Spleen (tissue), 11 donors: Measurements from ENCODE around the gene OTOG. TPM values are rescaled to one million over a fixed set of nuclear protein-coding genes. Genes with fewer than 3 reads are reported as not detected.

Source experiments
- DNase-seq: peaks from one replicate; pipeline ENCODE4 v3.0.0-alpha.2; 2020
- H3K27ac ChIP-seq, 8 donors: fragments of 200-600 bp; sonication (generic) in 7 of 8; 1 replicate in 4 of 8; 2 replicates in 4 of 8; pipeline versions ENCODE4 v1.5.0 to v1.8.0; 2016 to 2021; ENCODE audit warnings: inconsistent platforms in 4 of 8, mild to moderate bottlenecking in 4 of 8, moderate library complexity in 1 of 8
- H3K27me3 ChIP-seq, 7 donors: fragments of 200-600 bp; sonication (generic) in 6 of 7; replicated peaks in 1 of 7; 1 replicate in 4 of 7; 2 replicates in 3 of 7; pipeline versions ENCODE4 v1.5.0 to v1.8.0; 2016 to 2021; ENCODE audit warnings: inconsistent platforms in 3 of 7, mild to moderate bottlenecking in 1 of 7
- H3K36me3 ChIP-seq, 6 donors: fragments of 200-600 bp; sonication (generic) in 5 of 6; 1 replicate in 4 of 6; 2 replicates in 2 of 6; pipeline versions ENCODE4 v1.5.0 to v1.8.0; 2016 to 2021; ENCODE audit warnings: inconsistent platforms in 2 of 6
- H3K4me1 ChIP-seq, 6 donors: fragments of 200-600 bp; sonication (generic) in 5 of 6; 1 replicate in 3 of 6; 2 replicates in 3 of 6; pipeline versions ENCODE4 v1.5.0 to v1.8.0; 2016 to 2021; ENCODE audit warnings: inconsistent platforms in 3 of 6
- H3K4me3 ChIP-seq, 8 donors: fragments of 200-600 bp; sonication (generic) in 7 of 8; 1 replicate in 4 of 8; 2 replicates in 4 of 8; pipeline versions ENCODE4 v1.5.0 to v1.8.0; 2016 to 2021; ENCODE audit warnings: inconsistent platforms in 4 of 8, mild to moderate bottlenecking in 4 of 8, moderate library complexity in 2 of 8
- H3K9me3 ChIP-seq, 8 donors: fragments of 200-600 bp; sonication (generic) in 7 of 8; 1 replicate in 4 of 8; 2 replicates in 4 of 8; pipeline versions ENCODE4 v1.5.0 to v1.8.0; 2016 to 2021; ENCODE audit warnings: inconsistent platforms in 4 of 8
- POLR2A ChIP-seq, 3 donors: fragments of 450-650 bp; IDR thresholded peaks; one replicate each; pipeline ENCODE4 v1.5.1; 2017; ENCODE audit warnings: antibody characterized with exemption in 3 of 3, mild to moderate bottlenecking in 1 of 3
- POLR2AphosphoS5 ChIP-seq, 3 donors: sonication (generic); formaldehyde crosslinking; IDR thresholded peaks; one replicate each; pipeline ENCODE4 v1.5.1; 2017; ENCODE audit warnings: antibody characterized with exemption in 3 of 3
- WGBS, 5 donors: extraction: QIAGEN DNeasy Blood & Tissue Kit in 3 of 5; methylation state at CpG; one replicate each; pipeline versions ENCODE4 v1.1.5 to v1.1.7; 2013 to 2018; 5-methylcytosine and 5-hydroxymethylcytosine counted together
- intact Hi-C: fragments of 100-400 bp; cut with DNase I; formaldehyde crosslinking; loops from one replicate; pipeline ENCODE4 v1.15.0; 2023; ENCODE audit warnings: low total_unique reads
- polyA plus RNA-seq, 3 donors: library from polyadenylated mRNA; stranded (reverse); fragments of 200-250 nt; gene quantifications; one replicate each; pipeline ENCODE4 v1.2.1, GENCODE V29; 2013
- total RNA-seq, 7 donors: library from RNA; depleted of rRNA in 3 of 7; stranded (reverse); fragments of >200 nt in 3 of 7; fragmentation: NEBNext Ultra II Directional in 4 of 7; extraction: Animal tissue kit (Norgen Biotek cat#: 25700) in 4 of 7; gene quantifications; one replicate each; pipeline versions ENCODE4 v1.1.0 to v1.2.1, GENCODE V29; 2016 to 2021
- TF ChIP-seq, protein P1 (sequence below), 11 experiments: fragments of 200-600 bp in 7 of 11; fragments of 450-650 bp in 4 of 11; sonication (generic) in 4 of 11; IDR thresholded peaks in 8 of 11; conservative IDR thresholded peaks in 3 of 11; 1 replicate in 7 of 11; 2 replicates in 4 of 11; pipeline versions ENCODE4 v1.4.0 to v1.8.0; 2016 to 2021; ENCODE audit warnings: antibody characterized with exemption in 11 of 11, inconsistent platforms in 4 of 11, mild to moderate bottlenecking in 1 of 11
- donor health status: healthy with polysubstance abuse.
- donor health status: DM: no; HTN: no; CAD: no; lungs with moderate emphysema.
- donor health status: DM: no; HTN: no; CAD: no.
- donor health status: Bipolar disorder and iron deficiency.
- donor health status: healthy.
- donor health status: DM: no; HTN: no; CAD: no.
- donor health status: DM: yes; HTN: yes; CAD: no.

The OTOG gene
- total and polyA plus RNA-seq, 10 donors, result not detected

DNA sequence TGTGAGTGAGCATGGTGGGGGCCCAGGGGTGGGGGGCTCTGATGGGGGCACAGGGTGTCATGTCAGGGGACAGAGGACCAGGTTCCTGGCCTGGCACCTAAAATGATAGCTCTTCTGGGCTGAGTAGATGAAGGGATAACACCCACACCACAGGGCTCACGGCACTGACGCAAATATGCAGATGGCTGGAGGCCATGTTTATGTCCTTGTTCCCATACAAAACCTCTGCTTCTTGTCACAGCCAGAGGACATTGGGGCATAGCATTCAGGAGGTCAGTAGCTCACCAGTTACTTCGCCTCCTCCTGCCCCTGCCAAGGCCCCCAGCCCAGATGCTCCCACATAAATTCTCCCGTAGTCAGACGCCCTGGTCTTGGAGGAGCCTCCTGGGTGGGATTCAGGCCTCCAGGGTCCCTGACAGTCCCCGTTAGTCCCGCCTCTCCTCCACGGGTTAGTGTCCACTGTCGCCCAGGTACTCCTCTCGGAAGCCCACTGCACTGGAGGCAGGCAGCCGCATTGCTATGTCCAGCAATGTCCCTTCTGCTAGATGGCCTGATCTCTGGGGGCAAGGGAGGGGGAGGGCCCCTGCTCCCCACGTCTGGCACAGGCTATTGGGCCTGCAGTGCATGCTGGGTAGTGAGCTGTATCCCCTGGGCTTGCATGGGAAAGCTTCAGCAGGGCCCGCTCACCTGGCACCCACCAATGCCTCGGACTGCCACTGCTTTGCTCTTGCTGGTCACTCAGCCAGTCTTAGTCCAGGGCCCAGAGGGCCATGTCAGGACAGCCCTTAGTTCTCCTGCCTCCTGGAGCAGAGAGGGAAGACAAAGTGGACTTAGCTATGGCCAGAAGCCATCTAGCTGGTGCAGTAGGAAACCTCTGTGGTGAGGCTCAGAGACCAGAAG is 96.7 kb downstream of the OTOG start:
- no peaks in the 10 kb centered on the region for H3K36me3 ChIP-seq
- 80 to 85% (median 83%) methylated on average over 6 to 14 of the region's 14 CpGs for WGBS, 5 donors
- intact Hi-C loops, result no loop called here
- no peaks in the 10 kb centered on the region for H3K4me1 ChIP-seq
- TF ChIP-seq POLR2AphosphoS5 (IDR thresholded peaks at IDR 0.05), result no peak
- TF ChIP-seq POLR2A (IDR thresholded peaks at IDR 0.05), result no peak
- TF ChIP-seq, protein P1, sequence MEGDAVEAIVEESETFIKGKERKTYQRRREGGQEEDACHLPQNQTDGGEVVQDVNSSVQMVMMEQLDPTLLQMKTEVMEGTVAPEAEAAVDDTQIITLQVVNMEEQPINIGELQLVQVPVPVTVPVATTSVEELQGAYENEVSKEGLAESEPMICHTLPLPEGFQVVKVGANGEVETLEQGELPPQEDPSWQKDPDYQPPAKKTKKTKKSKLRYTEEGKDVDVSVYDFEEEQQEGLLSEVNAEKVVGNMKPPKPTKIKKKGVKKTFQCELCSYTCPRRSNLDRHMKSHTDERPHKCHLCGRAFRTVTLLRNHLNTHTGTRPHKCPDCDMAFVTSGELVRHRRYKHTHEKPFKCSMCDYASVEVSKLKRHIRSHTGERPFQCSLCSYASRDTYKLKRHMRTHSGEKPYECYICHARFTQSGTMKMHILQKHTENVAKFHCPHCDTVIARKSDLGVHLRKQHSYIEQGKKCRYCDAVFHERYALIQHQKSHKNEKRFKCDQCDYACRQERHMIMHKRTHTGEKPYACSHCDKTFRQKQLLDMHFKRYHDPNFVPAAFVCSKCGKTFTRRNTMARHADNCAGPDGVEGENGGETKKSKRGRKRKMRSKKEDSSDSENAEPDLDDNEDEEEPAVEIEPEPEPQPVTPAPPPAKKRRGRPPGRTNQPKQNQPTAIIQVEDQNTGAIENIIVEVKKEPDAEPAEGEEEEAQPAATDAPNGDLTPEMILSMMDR (IDR thresholded peaks at IDR 0.05 in 8 of 11, conservative IDR thresholded peaks at IDR 0.05 in 3 of 11), result no peak
- H3K9me3 ChIP-seq, result peaks cover 0 to 16% (median 0%) of the 10 kb centered on the region in 8 donors
- H3K27me3 ChIP-seq, result peaks cover 0 to 10% (median 0%) of the 10 kb centered on the region in 7 donors
- H3K27ac ChIP-seq, result no peak overlapping the region
- no peak overlapping the region for H3K4me3 ChIP-seq
- no peak for DNase-seq

DNA sequence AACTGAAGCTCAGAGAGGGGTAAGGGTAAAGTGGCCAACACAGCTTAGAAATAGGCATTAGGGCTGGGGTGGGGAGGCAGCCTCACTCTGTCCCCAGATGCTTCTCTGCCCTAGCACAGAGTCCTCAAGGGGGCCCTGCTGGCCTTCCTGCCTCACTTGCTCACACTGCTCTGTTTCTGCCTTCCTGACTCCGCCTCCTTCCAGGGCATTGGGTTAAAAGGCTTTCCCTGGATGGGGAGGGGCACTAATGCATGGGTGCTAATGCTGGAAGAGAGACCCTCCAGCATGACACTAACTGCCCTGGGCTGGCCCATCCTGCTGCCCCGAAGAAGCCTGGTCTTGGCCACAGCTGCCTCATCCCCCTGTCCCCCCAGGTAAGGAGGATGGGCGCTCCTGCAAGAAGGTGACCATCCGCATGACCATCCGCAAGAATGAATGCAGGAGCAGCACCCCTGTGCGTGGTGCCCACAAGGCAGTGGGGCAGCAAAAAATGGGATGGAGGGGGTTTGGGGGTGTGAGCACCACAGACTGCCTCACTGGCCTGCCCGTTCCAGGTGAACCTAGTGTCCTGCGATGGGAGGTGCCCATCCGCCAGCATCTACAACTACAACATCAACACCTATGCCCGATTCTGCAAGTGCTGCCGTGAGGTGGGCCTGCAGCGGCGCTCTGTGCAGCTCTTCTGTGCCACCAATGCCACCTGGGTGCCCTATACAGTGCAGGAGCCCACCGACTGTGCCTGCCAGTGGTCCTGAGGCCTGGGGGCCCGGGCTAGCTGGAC is 98.3 kb downstream of the OTOG start:
- H3K4me1 ChIP-seq, result no peaks in the 10 kb centered on the region
- no peak for DNase-seq
- H3K4me3 ChIP-seq, result no peak overlapping the region
- WGBS, 5 donors, result 71 to 93% (median 85%) methylated on average over 4 to 15 of the region's 15 CpGs
- peaks cover 0 to 22% (median 0%) of the 10 kb centered on the region in 7 donors for H3K27me3 ChIP-seq
- H3K36me3 ChIP-seq, result no peaks in the 10 kb centered on the region
- TF ChIP-seq POLR2A (IDR thresholded peaks at IDR 0.05) (no peak), POLR2AphosphoS5 (IDR thresholded peaks at IDR 0.05) (no peak)
- TF ChIP-seq, protein P1 (IDR thresholded peaks at IDR 0.05 in 8 of 11, conservative IDR thresholded peaks at IDR 0.05 in 3 of 11), result no peak
- H3K9me3 ChIP-seq, result peaks cover 0 to 18% (median 0%) of the 10 kb centered on the region in 8 donors
- intact Hi-C loops, result no loop called here
- no peak overlapping the region for H3K27ac ChIP-seq

DNA sequence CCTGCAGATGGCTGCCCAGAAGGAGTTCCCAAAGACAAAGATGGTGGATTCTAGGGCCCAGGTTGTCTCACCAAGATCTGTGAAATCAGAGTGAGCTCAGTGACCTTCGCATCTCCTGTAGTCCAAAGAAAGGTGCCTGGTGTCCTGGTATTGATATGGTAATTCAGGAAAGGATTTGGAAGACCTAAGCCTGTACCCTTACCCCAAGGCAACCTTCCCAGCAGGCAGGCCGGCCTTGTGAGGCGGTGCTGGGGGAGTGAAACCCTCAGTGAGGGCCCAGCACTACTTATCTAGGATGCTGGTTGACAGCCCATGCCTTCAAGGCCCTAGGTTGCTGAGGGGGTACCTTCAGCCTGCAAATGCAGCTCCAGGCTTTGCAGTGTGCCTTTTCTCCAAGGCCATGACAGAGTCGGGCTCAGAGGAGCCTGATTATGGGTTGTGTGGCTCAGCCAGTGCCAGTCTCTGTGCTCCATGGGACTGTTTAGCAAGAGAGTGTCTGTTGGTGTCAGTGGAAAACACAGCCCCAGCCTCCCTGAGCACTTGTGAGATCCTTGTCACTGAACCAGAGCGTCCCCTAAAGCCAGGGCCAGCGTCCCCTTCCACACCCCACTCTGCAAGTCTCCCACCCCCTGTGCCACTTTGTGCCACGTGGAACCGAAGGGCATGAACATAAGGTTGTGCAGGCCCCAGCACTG is 99.5 kb downstream of the OTOG start:
- intact Hi-C loops, result no loop called here
- peaks cover 0 to 30% (median 0%) of the 10 kb centered on the region in 7 donors for H3K27me3 ChIP-seq
- WGBS, 5 donors, result 63 to 79% (median 70%) methylated on average over 4 to 8 of the region's 8 CpGs
- no peaks in the 10 kb centered on the region for H3K4me1 ChIP-seq
- H3K9me3 ChIP-seq, result peaks cover 0 to 18% (median 0%) of the 10 kb centered on the region in 8 donors
- H3K27ac ChIP-seq, result no peak overlapping the region
- H3K4me3 ChIP-seq, result no peak overlapping the region
- DNase-seq, result no peak
- no peaks in the 10 kb centered on the region for H3K36me3 ChIP-seq
- TF ChIP-seq, protein P1 (IDR thresholded peaks at IDR 0.05 in 8 of 11, conservative IDR thresholded peaks at IDR 0.05 in 3 of 11), result no peak
- TF ChIP-seq POLR2AphosphoS5 (IDR thresholded peaks at IDR 0.05), result no peak
- no peak for TF ChIP-seq POLR2A (IDR thresholded peaks at IDR 0.05)
